ENCODE measurements around the gene MBD6. TPM values are rescaled to one million over a fixed set of nuclear protein-coding genes. Genes with fewer than 3 reads are reported as not detected.
"Not testable (repeated sequence)": the region's sequence is repeated elsewhere in the genome, so short reads cannot be mapped to it uniquely, and the experiment has no call there.

Gene MBD6
- polyA plus RNA-seq, 12 donors, result 28.7 to 61.8 (median 39.2) TPM; not detected in 1

- DNase-seq, result no peak
Observed at GRCh38 chr12:57549203-57549908, 26.7 kb downstream of the MBD6 start.

GRCh38 chr12:57549909-57550640, 27.5 kb downstream of the MBD6 start, which contains the start of gene KIF5A:
KIF5A (plus strand) TSS chr12:57550044; CDS start chr12:57550272, 228 bp downstream.
- no peak for DNase-seq

GRCh38 chr12:57550641-57551549, 28.3 kb downstream of the MBD6 start:
- DNase-seq, result no peak

- DNase-seq, result no peak
Observed at GRCh38 chr12:57551637-57552305, 29.1 kb downstream of the MBD6 start.

GRCh38 chr12:57552306-57552651, 29.7 kb downstream of the MBD6 start:
- no peak for DNase-seq

GRCh38 chr12:57552835-57553313, 30.2 kb downstream of the MBD6 start:
- DNase-seq, result no peak

GRCh38 chr12:57553343-57554202, 30.9 kb downstream of the MBD6 start:
- DNase-seq, result no peak

- no peak for DNase-seq
Observed at GRCh38 chr12:57554453-57554852, 31.8 kb downstream of the MBD6 start.

- DNase-seq, result no peak
Observed at GRCh38 chr12:57554897-57555296, 32.3 kb downstream of the MBD6 start.

- no peak for DNase-seq
Observed at GRCh38 chr12:57558864-57559263, 36.2 kb downstream of the MBD6 start.

GRCh38 chr12:57560516-57560915, 37.9 kb downstream of the MBD6 start:
- no peak for DNase-seq

GRCh38 chr12:57561117-57561516, 38.5 kb downstream of the MBD6 start:
- DNase-seq, result not testable (repeated sequence)

GRCh38 chr12:57563358-57563757, 40.7 kb downstream of the MBD6 start:
- DNase-seq, result no peak

GRCh38 chr12:57564178-57564740, 41.6 kb downstream of the MBD6 start:
- no peak for DNase-seq

- DNase-seq, result no peak
Observed at GRCh38 chr12:57568838-57569237, 46.2 kb downstream of the MBD6 start.

GRCh38 chr12:57569858-57570257, 47.2 kb downstream of the MBD6 start:
- DNase-seq, result no peak

GRCh38 chr12:57570438-57570837, 47.8 kb downstream of the MBD6 start:
- DNase-seq, result not testable (repeated sequence)

- no peak for DNase-seq
Observed at GRCh38 chr12:57571926-57572762, 49.5 kb downstream of the MBD6 start.

GRCh38 chr12:57574795-57575194, 52.2 kb downstream of the MBD6 start:
- no peak for DNase-seq

All from muscle of arm (tissue), 12 donors.